ENCODE data around the gene LRRD1.
"Not testable (repeated sequence)": the region's sequence is repeated elsewhere in the genome, so short reads cannot be mapped to it uniquely, and the experiment has no call there.

Gene LRRD1

GRCh38 chr7:92149736-92150239 is 29.2 kb downstream of the LRRD1 start:
- intact Hi-C loops (cut with DNase I), result no loop called here
- no peak for DNase-seq

- intact Hi-C loops (cut with DNase I), result not testable (repeated sequence)
Measured at GRCh38 chr7:92143192-92143880, 35.6 kb downstream of the LRRD1 start.

GRCh38 chr7:92142791-92143190 is 36.2 kb downstream of the LRRD1 start:
- intact Hi-C loops (cut with DNase I), result not testable (repeated sequence)

More at GRCh38 chr7:92143192-92143880, 35.6 kb downstream of the LRRD1 start:
- not testable (repeated sequence) for DNase-seq

GRCh38 chr7:92141161-92141560 is 37.8 kb downstream of the LRRD1 start:
- intact Hi-C loops (cut with DNase I), result no loop called here
- DNase-seq, result no peak

More at GRCh38 chr7:92142791-92143190, 36.2 kb downstream of the LRRD1 start:
- not testable (repeated sequence) for DNase-seq

- DNase-seq, result no peak
- intact Hi-C loops (cut with DNase I), result no loop called here
Measured at GRCh38 chr7:92137557-92137956, 41.4 kb downstream of the LRRD1 start.

- DNase-seq, result peak in 40 of 42 donors; percentile 6 to 65 (median 32)
- intact Hi-C loops (cut with DNase I), result no loop called here
Measured at GRCh38 chr7:92135052-92135889, 43.7 kb downstream of the LRRD1 start.

GRCh38 chr7:92134271-92135051 is 44.5 kb downstream of the LRRD1 start, which contains the start of gene CYP51A1:
CYP51A1 (minus strand) TSS chr7:92134477; CDS start chr7:92134364, 113 bp downstream.
- DNase-seq, result peak; percentile 90 to 97 (median 95)
- intact Hi-C loops (cut with DNase I), result loop anchor here (5.0 kb wide), 1 partner anchor 113 kb away; the partner anchor contains the start of genes ANKIB1 and KRIT1

- peak; percentile 33 to 87 (median 72) for DNase-seq
- intact Hi-C loops (cut with DNase I), result loop anchor here (5.0 kb wide), 1 partner anchor 113 kb away; the partner anchor contains the start of genes ANKIB1 and KRIT1
Measured at GRCh38 chr7:92133737-92134270, 45.1 kb downstream of the LRRD1 start.

- intact Hi-C loops (cut with DNase I), result loop anchor here (5.0 kb wide), 1 partner anchor 114 kb away; the partner anchor contains the start of genes ANKIB1 and KRIT1
- peak in 3 of 42 donors; percentile 4 to 39 (median 12) for DNase-seq
Measured at GRCh38 chr7:92133133-92133736, 45.7 kb downstream of the LRRD1 start.

GRCh38 chr7:92131764-92132330 is 47.1 kb downstream of the LRRD1 start:
- no peak for DNase-seq
- intact Hi-C loops (cut with DNase I), result loop anchor here (5.0 kb wide), 1 partner anchor 115 kb away; the partner anchor contains the start of genes ANKIB1 and KRIT1

- intact Hi-C loops (cut with DNase I), result loop anchor here (5.0 kb wide), 1 partner anchor 116 kb away; the partner anchor contains the start of genes ANKIB1 and KRIT1
- no peak for DNase-seq
Measured at GRCh38 chr7:92131093-92131492, 47.8 kb downstream of the LRRD1 start.

GRCh38 chr7:92121681-92122080 is 57.3 kb downstream of the LRRD1 start:
- intact Hi-C loops (cut with DNase I), result no loop called here

GRCh38 chr7:92119213-92119759 is 59.7 kb downstream of the LRRD1 start:
- no peak for DNase-seq
- intact Hi-C loops (cut with DNase I), result no loop called here

More at GRCh38 chr7:92121681-92122080, 57.3 kb downstream of the LRRD1 start:
- no peak for DNase-seq

- intact Hi-C loops (cut with DNase I), result no loop called here
- no peak for DNase-seq
Measured at GRCh38 chr7:92116949-92117348, 62.0 kb downstream of the LRRD1 start.

- DNase-seq, result no peak
- intact Hi-C loops (cut with DNase I), result no loop called here
Measured at GRCh38 chr7:92115821-92116220, 63.1 kb downstream of the LRRD1 start.

GRCh38 chr7:92110857-92111256 is 68.1 kb downstream of the LRRD1 start:
- intact Hi-C loops (cut with DNase I), result loop anchor here (5.0 kb wide), 1 partner anchor 34 kb away; no protein-coding TSS in a partner anchor

GRCh38 chr7:92108821-92109220 is 70.1 kb downstream of the LRRD1 start:
- intact Hi-C loops (cut with DNase I), result no loop called here

More at GRCh38 chr7:92110857-92111256, 68.1 kb downstream of the LRRD1 start:
- no peak for DNase-seq

More at GRCh38 chr7:92108821-92109220, 70.1 kb downstream of the LRRD1 start:
- DNase-seq, result no peak

All from head of caudate nucleus (tissue), 42 donors.